ENCODE results near the gene CTNNBIP1.

The CTNNBIP1 gene

GRCh38 chr1:9809100-9809510 lies 101.0 kb downstream of the CTNNBIP1 start:
- TF ChIP-seq TEAD4 (IDR thresholded peaks at IDR 0.05) (no peak), EP300 (IDR thresholded peaks at IDR 0.05; ENCODE audit: borderline replicate concordance) (no peak), RAD21 (IDR thresholded peaks at IDR 0.05; ENCODE audit: low read depth) (no peak), ZBTB7A (IDR thresholded peaks at IDR 0.05; ENCODE audit: low read depth) (no peak), REST (IDR thresholded peaks at IDR 0.05; ENCODE audit: low read depth) (no peak), FOXM1 (IDR thresholded peaks at IDR 0.05; ENCODE audit: borderline replicate concordance, low read depth) (no peak), MAX (IDR thresholded peaks at IDR 0.05) (no peak), TAF1 (IDR thresholded peaks at IDR 0.05; ENCODE audit: low read depth) (no peak), YY1 (IDR thresholded peaks at IDR 0.05; ENCODE audit: low read depth) (no peak), USF1 (IDR thresholded peaks at IDR 0.05) (no peak)

GRCh38 chr1:9808459-9808858 lies 101.6 kb downstream of the CTNNBIP1 start:
- TF ChIP-seq EGR1 (IDR thresholded peaks at IDR 0.05) (no peak), NFIC (IDR thresholded peaks at IDR 0.05) (no peak), EP300 (IDR thresholded peaks at IDR 0.05; ENCODE audit: borderline replicate concordance) (no peak), TCF12 (IDR thresholded peaks at IDR 0.05; ENCODE audit: low read depth) (no peak), FOXM1 (IDR thresholded peaks at IDR 0.05; ENCODE audit: borderline replicate concordance, low read depth) (no peak), TEAD4 (IDR thresholded peaks at IDR 0.05) (no peak), CREB1 (IDR thresholded peaks at IDR 0.05; ENCODE audit: low read depth) (no peak), YY1 (IDR thresholded peaks at IDR 0.05; ENCODE audit: low read depth) (no peak), CEBPB (IDR thresholded peaks at IDR 0.05) (no peak), MAX (IDR thresholded peaks at IDR 0.05) (no peak), ZBTB7A (IDR thresholded peaks at IDR 0.05; ENCODE audit: low read depth) (no peak), REST (IDR thresholded peaks at IDR 0.05; ENCODE audit: low read depth) (no peak), TAF1 (IDR thresholded peaks at IDR 0.05; ENCODE audit: low read depth) (no peak), USF1 (IDR thresholded peaks at IDR 0.05) (no peak), RAD21 (IDR thresholded peaks at IDR 0.05; ENCODE audit: low read depth) (no peak)

- TF ChIP-seq TAF1 (IDR thresholded peaks at IDR 0.05; ENCODE audit: low read depth) (no peak), TEAD4 (IDR thresholded peaks at IDR 0.05) (no peak), REST (IDR thresholded peaks at IDR 0.05; ENCODE audit: low read depth) (no peak), TCF12 (IDR thresholded peaks at IDR 0.05; ENCODE audit: low read depth) (no peak), EP300 (IDR thresholded peaks at IDR 0.05; ENCODE audit: borderline replicate concordance) (no peak), RAD21 (IDR thresholded peaks at IDR 0.05; ENCODE audit: low read depth) (no peak), FOXM1 (IDR thresholded peaks at IDR 0.05; ENCODE audit: borderline replicate concordance, low read depth) (no peak), CEBPB (IDR thresholded peaks at IDR 0.05) (no peak), EGR1 (IDR thresholded peaks at IDR 0.05) (no peak)
Observed at GRCh38 chr1:9807541-9807940, 102.5 kb downstream of the CTNNBIP1 start.

- TF ChIP-seq YY1 (IDR thresholded peaks at IDR 0.05; ENCODE audit: low read depth), result no peak
- no peak for TF ChIP-seq TCF12 (IDR thresholded peaks at IDR 0.05; ENCODE audit: low read depth)
- no peak for TF ChIP-seq CEBPB (IDR thresholded peaks at IDR 0.05)
- no peak for TF ChIP-seq ZBTB7A (IDR thresholded peaks at IDR 0.05; ENCODE audit: low read depth)
- TF ChIP-seq USF1 (IDR thresholded peaks at IDR 0.05), result no peak
- TF ChIP-seq REST (IDR thresholded peaks at IDR 0.05; ENCODE audit: low read depth), result no peak
- TF ChIP-seq MAX (IDR thresholded peaks at IDR 0.05), result no peak
- no peak for TF ChIP-seq RAD21 (IDR thresholded peaks at IDR 0.05; ENCODE audit: low read depth)
- TF ChIP-seq EP300 (IDR thresholded peaks at IDR 0.05; ENCODE audit: borderline replicate concordance), result no peak
- no peak for TF ChIP-seq FOXM1 (IDR thresholded peaks at IDR 0.05; ENCODE audit: borderline replicate concordance, low read depth)
- no peak for TF ChIP-seq NFIC (IDR thresholded peaks at IDR 0.05)
- no peak for TF ChIP-seq EGR1 (IDR thresholded peaks at IDR 0.05)
- no peak for TF ChIP-seq TEAD4 (IDR thresholded peaks at IDR 0.05)
- no peak for TF ChIP-seq TAF1 (IDR thresholded peaks at IDR 0.05; ENCODE audit: low read depth)
- TF ChIP-seq CREB1 (IDR thresholded peaks at IDR 0.05; ENCODE audit: low read depth), result no peak
Observed at GRCh38 chr1:9805006-9805508, 105.0 kb downstream of the CTNNBIP1 start.
